ENCODE data around the gene LMAN2. TPM values are rescaled to one million over a fixed set of nuclear protein-coding genes. Genes with fewer than 3 reads are reported as not detected.

The LMAN2 gene
- total and polyA plus RNA-seq, 7 experiments from 2014 or later, result 71.8 to 202 (median 102) TPM

DNA sequence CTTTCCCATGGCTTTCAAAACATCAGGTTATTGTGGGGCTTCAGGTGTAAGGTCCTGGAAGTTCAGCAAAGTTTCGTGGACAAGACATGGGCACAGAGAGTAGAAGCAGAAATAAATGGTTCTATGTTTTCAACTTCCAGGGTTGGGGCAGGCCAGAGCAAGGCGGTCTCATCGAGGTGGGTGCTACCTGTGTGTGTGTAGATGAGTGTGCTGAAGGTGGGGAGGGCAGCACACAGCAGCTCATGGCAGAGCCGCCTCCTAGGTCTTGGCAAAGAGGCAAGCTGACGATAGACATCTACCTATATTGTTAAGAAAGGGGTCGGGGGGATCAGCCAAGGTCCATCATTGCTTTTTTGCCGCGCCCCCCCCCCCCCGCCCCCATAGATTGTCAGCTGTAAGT is 51.8 kb downstream of the LMAN2 start:
- Histone ChIP-seq H3K9me3 (ENCODE audit: control insufficient read depth in 2 of 3, low read length in 3 of 3) (no peaks in the 10 kb centered on the region), H3K27ac (ENCODE audit: low read depth, low read length) (peak overlapping the region; percentile 58), H3K27me3 (ENCODE audit: control insufficient read depth in 2 of 2, insufficient read depth in 2 of 2, low read length in 2 of 2) (no peaks in the 10 kb centered on the region), H3K4me1 (ENCODE audit: control insufficient read depth in 2 of 2, insufficient read depth in 2 of 2, low read length in 2 of 2) (peaks cover 51 to 53% of the 10 kb centered on the region in 2 donors), H3K4me3 (ENCODE audit: low read length) (no peak overlapping the region), H3K36me3 (ENCODE audit: control insufficient read depth in 2 of 3, insufficient read depth in 3 of 3, low read length in 3 of 3) (peaks cover 0 to 11% (median 5%) of the 10 kb centered on the region in 3 experiments)
- ChIA-PET CTCF (interaction anchor here (1.5 kb wide), 1 partner anchor 10 kb away, joined by 4 read pairs; no protein-coding TSS in a partner anchor), POLR2A (interaction anchor here (4.2 kb wide), 1 partner anchor 10 kb away, joined by 18 read pairs; no protein-coding TSS in a partner anchor)
- H3K27ac Mint-ChIP-seq, result peak overlapping the region; percentile 67 to 91 (median 87)
- H3K9me3 Mint-ChIP-seq, result peaks cover 0 to 2% (median 0%) of the 10 kb centered on the region in 11 donors
- H3K36me3 Mint-ChIP-seq, result peaks cover 0 to 41% (median 11%) of the 10 kb centered on the region in 5 donors
- H3K4me1 Mint-ChIP-seq, result peaks cover 57 to 87% (median 75%) of the 10 kb centered on the region in 7 donors
- peak overlapping the region in 7 of 10 donors; percentile 42 to 95 (median 66) for H3K4me3 Mint-ChIP-seq
- ATAC-seq, result no peak
- intact Hi-C loops (cut with micrococcal nuclease), result loop anchor here (1.0 to 10.0 kb wide), 6 partner anchors 165 to 852 kb away; partner anchors contain the start of genes FAF2 (in 1 of the 2), NSD1 (in 1 of the 2), RNF44 (in 1 of the 2) and TMED9 (in 1 of the 2)
- DNase-seq, result no peak
- H3K27me3 Mint-ChIP-seq, result no peaks in the 10 kb centered on the region

GRCh38 chr5:177297922-177298321 is 53.5 kb downstream of the LMAN2 start:
- no peak overlapping the region for H3K27ac ChIP-seq (ENCODE audit: low read depth, low read length)
- H3K4me3 Mint-ChIP-seq, result peak overlapping the region in 1 of 10 donors; percentile 5

GRCh38 chr5:177296581-177296980 is 54.9 kb downstream of the LMAN2 start:
- ChIA-PET POLR2A (interaction anchor here (4.2 kb wide), 1 partner anchor 13 kb away, joined by 18 read pairs; no protein-coding TSS in a partner anchor), CTCF (interaction anchor here (0.6 to 1.8 kb wide), 2 partner anchors 183 to 750 kb away, joined by 3 to 7 read pairs; no protein-coding TSS in a partner anchor)
- Histone ChIP-seq H3K27ac (ENCODE audit: low read depth, low read length) (no peak overlapping the region), H3K27me3 (ENCODE audit: control insufficient read depth in 2 of 2, insufficient read depth in 2 of 2, low read length in 2 of 2) (no peaks in the 10 kb centered on the region), H3K9me3 (ENCODE audit: control insufficient read depth in 2 of 3, low read length in 3 of 3) (no peaks in the 10 kb centered on the region), H3K36me3 (ENCODE audit: control insufficient read depth in 2 of 3, insufficient read depth in 3 of 3, low read length in 3 of 3) (peaks cover 0 to 41% (median 28%) of the 10 kb centered on the region in 3 experiments), H3K4me1 (ENCODE audit: control insufficient read depth in 2 of 2, insufficient read depth in 2 of 2, low read length in 2 of 2) (peaks cover 36 to 37% of the 10 kb centered on the region in 2 donors), H3K4me3 (ENCODE audit: low read length) (no peak overlapping the region)
- intact Hi-C loops (cut with micrococcal nuclease), result no loop called here
- DNase-seq, result no peak
- H3K4me1 Mint-ChIP-seq, result peaks cover 39 to 67% (median 55%) of the 10 kb centered on the region in 7 donors
- H3K27me3 Mint-ChIP-seq, result no peaks in the 10 kb centered on the region
- peak; percentile 19 for ATAC-seq
- H3K4me3 Mint-ChIP-seq, result peak overlapping the region in 9 of 10 donors; percentile 13 to 66 (median 53)
- H3K9me3 Mint-ChIP-seq, result peaks cover 0 to 2% (median 0%) of the 10 kb centered on the region in 11 donors
- H3K36me3 Mint-ChIP-seq, result peaks cover 8 to 38% (median 23%) of the 10 kb centered on the region in 5 donors
- peak overlapping the region; percentile 17 to 89 (median 75) for H3K27ac Mint-ChIP-seq

More at GRCh38 chr5:177297922-177298321, 53.5 kb downstream of the LMAN2 start:
- H3K9me3 ChIP-seq (ENCODE audit: control insufficient read depth in 2 of 3, low read length in 3 of 3), result no peaks in the 10 kb centered on the region
- H3K27me3 ChIP-seq (ENCODE audit: control insufficient read depth in 2 of 2, insufficient read depth in 2 of 2, low read length in 2 of 2), result no peaks in the 10 kb centered on the region
- peaks cover 0 to 28% (median 18%) of the 10 kb centered on the region in 3 experiments for H3K36me3 ChIP-seq (ENCODE audit: control insufficient read depth in 2 of 3, insufficient read depth in 3 of 3, low read length in 3 of 3)
- CTCF ChIA-PET, result interaction anchor here (1.3 kb wide), 1 partner anchor 12 kb away, joined by 5 read pairs; no protein-coding TSS in a partner anchor
- intact Hi-C loops (cut with micrococcal nuclease), result no loop called here
- Mint-ChIP-seq H3K4me1 (peaks cover 49 to 80% (median 67%) of the 10 kb centered on the region in 7 donors), H3K27ac (peak overlapping the region in 7 of 9 donors; percentile 1 to 93 (median 73)), H3K36me3 (peaks cover 0 to 35% (median 13%) of the 10 kb centered on the region in 5 donors), H3K9me3 (peaks cover 0 to 2% (median 0%) of the 10 kb centered on the region in 11 donors), H3K27me3 (no peaks in the 10 kb centered on the region)
- peaks cover 46 to 50% of the 10 kb centered on the region in 2 donors for H3K4me1 ChIP-seq (ENCODE audit: control insufficient read depth in 2 of 2, insufficient read depth in 2 of 2, low read length in 2 of 2)
- DNase-seq (no peak), ATAC-seq (no peak)
- no peak overlapping the region for H3K4me3 ChIP-seq (ENCODE audit: low read length)
- POLR2A ChIA-PET, result interaction anchor here (4.2 kb wide), 1 partner anchor 11 kb away, joined by 18 read pairs; no protein-coding TSS in a partner anchor

GRCh38 chr5:177295924-177296323 is 55.5 kb downstream of the LMAN2 start:
- Mint-ChIP-seq H3K4me1 (peaks cover 36 to 60% (median 49%) of the 10 kb centered on the region in 7 donors), H3K27ac (peak overlapping the region; percentile 17 to 89 (median 78)), H3K36me3 (peaks cover 8 to 35% (median 23%) of the 10 kb centered on the region in 5 donors), H3K9me3 (peaks cover 0 to 2% (median 0%) of the 10 kb centered on the region in 11 donors), H3K27me3 (no peaks in the 10 kb centered on the region), H3K4me3 (peak overlapping the region in 8 of 10 donors; percentile 3 to 66 (median 38))
- intact Hi-C loops (cut with micrococcal nuclease), result no loop called here
- Histone ChIP-seq H3K27ac (ENCODE audit: low read depth, low read length) (peak overlapping the region; percentile 33), H3K36me3 (ENCODE audit: control insufficient read depth in 2 of 3, insufficient read depth in 3 of 3, low read length in 3 of 3) (peaks cover 0 to 47% (median 28%) of the 10 kb centered on the region in 3 experiments), H3K9me3 (ENCODE audit: control insufficient read depth in 2 of 3, low read length in 3 of 3) (no peaks in the 10 kb centered on the region), H3K4me3 (ENCODE audit: low read length) (no peak overlapping the region), H3K27me3 (ENCODE audit: control insufficient read depth in 2 of 2, insufficient read depth in 2 of 2, low read length in 2 of 2) (no peaks in the 10 kb centered on the region), H3K4me1 (ENCODE audit: control insufficient read depth in 2 of 2, insufficient read depth in 2 of 2, low read length in 2 of 2) (peaks cover 31% of the 10 kb centered on the region in 2 donors)
- CTCF ChIA-PET, result interaction anchor here (0.6 to 1.8 kb wide), 2 partner anchors 182 to 749 kb away, joined by 3 to 7 read pairs; no protein-coding TSS in a partner anchor
- ATAC-seq, result no peak
- no peak for DNase-seq
- POLR2A ChIA-PET, result no interaction called here

DNA sequence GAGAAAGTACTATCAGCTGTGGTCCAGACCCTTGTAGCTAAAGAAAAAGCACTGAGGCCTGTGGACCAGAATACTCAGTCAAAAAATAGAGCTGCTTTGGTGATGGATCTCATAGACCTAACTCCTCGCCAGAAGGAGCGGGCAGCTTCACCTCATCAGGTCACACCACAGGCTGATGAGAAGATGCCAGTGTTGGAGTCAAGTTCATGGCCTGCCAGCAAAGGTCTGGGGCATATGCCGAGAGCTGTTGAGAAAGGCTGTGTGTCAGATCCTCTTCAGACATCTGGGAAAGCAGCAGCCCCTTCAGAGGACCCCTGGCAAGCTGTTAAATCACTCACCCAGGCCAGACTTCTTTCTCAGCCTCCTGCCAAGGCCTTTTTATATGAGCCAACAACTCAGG is 56.8 kb downstream of the LMAN2 start:
- DNase-seq, result no peak
- H3K4me1 ChIP-seq (ENCODE audit: control insufficient read depth in 2 of 2, insufficient read depth in 2 of 2, low read length in 2 of 2), result peaks cover 19 to 20% of the 10 kb centered on the region in 2 donors
- H3K27me3 Mint-ChIP-seq, result no peaks in the 10 kb centered on the region
- ChIA-PET POLR2A (interaction anchor here (0.7 kb wide), 1 partner anchor 303 kb away, joined by 3 read pairs; no protein-coding TSS in a partner anchor), CTCF (interaction anchor here (0.6 kb wide), 1 partner anchor 872 kb away, joined by 3 read pairs; no protein-coding TSS in a partner anchor)
- intact Hi-C loops (cut with micrococcal nuclease), result no loop called here
- no peaks in the 10 kb centered on the region for H3K9me3 ChIP-seq (ENCODE audit: control insufficient read depth in 2 of 3, low read length in 3 of 3)
- H3K27ac Mint-ChIP-seq, result peak overlapping the region in 5 of 9 donors; percentile 20 to 83 (median 73)
- ATAC-seq, result no peak
- H3K36me3 Mint-ChIP-seq, result peaks cover 8 to 32% (median 23%) of the 10 kb centered on the region in 5 donors
- no peaks in the 10 kb centered on the region for H3K27me3 ChIP-seq (ENCODE audit: control insufficient read depth in 2 of 2, insufficient read depth in 2 of 2, low read length in 2 of 2)
- peaks cover 24 to 48% (median 36%) of the 10 kb centered on the region in 7 donors for H3K4me1 Mint-ChIP-seq
- no peak overlapping the region for H3K27ac ChIP-seq (ENCODE audit: low read depth, low read length)
- H3K36me3 ChIP-seq (ENCODE audit: control insufficient read depth in 2 of 3, insufficient read depth in 3 of 3, low read length in 3 of 3), result peaks cover 0 to 50% (median 28%) of the 10 kb centered on the region in 3 experiments
- H3K4me3 Mint-ChIP-seq, result peak overlapping the region in 1 of 10 donors; percentile 21
- no peaks in the 10 kb centered on the region for H3K9me3 Mint-ChIP-seq
- no peak overlapping the region for H3K4me3 ChIP-seq (ENCODE audit: low read length)

- ATAC-seq, result no peak
- H3K36me3 ChIP-seq (ENCODE audit: control insufficient read depth in 2 of 3, insufficient read depth in 3 of 3, low read length in 3 of 3), result peaks cover 0 to 56% (median 28%) of the 10 kb centered on the region in 3 experiments
- H3K27me3 ChIP-seq (ENCODE audit: control insufficient read depth in 2 of 2, insufficient read depth in 2 of 2, low read length in 2 of 2), result no peaks in the 10 kb centered on the region
- Mint-ChIP-seq H3K4me3 (no peak overlapping the region), H3K27me3 (no peaks in the 10 kb centered on the region), H3K4me1 (peaks cover 20 to 41% (median 30%) of the 10 kb centered on the region in 7 donors), H3K9me3 (no peaks in the 10 kb centered on the region), H3K36me3 (peaks cover 8 to 37% (median 27%) of the 10 kb centered on the region in 5 donors), H3K27ac (peak overlapping the region in 4 of 9 donors; percentile 12 to 32 (median 24))
- H3K4me1 ChIP-seq (ENCODE audit: control insufficient read depth in 2 of 2, insufficient read depth in 2 of 2, low read length in 2 of 2), result peaks cover 15 to 16% of the 10 kb centered on the region in 2 donors
- H3K4me3 ChIP-seq (ENCODE audit: low read length), result no peak overlapping the region
- intact Hi-C loops (cut with micrococcal nuclease), result no loop called here
- CTCF ChIA-PET, result interaction anchor here (0.6 kb wide), 1 partner anchor 873 kb away, joined by 3 read pairs; no protein-coding TSS in a partner anchor
- DNase-seq, result no peak
- POLR2A ChIA-PET, result interaction anchor here (0.7 to 1.3 kb wide), 2 partner anchors 9 to 304 kb away, joined by 3 to 4 read pairs; partner anchors contain the start of genes PRELID1 and RAB24
- no peaks in the 10 kb centered on the region for H3K9me3 ChIP-seq (ENCODE audit: control insufficient read depth in 2 of 3, low read length in 3 of 3)
- H3K27ac ChIP-seq (ENCODE audit: low read depth, low read length), result no peak overlapping the region
These were observed 57.5 kb downstream of the LMAN2 start for GRCh38 chr5:177293819-177294581.
